ENCODE data around the gene CRYBG2. TPM values are rescaled to one million over a fixed set of nuclear protein-coding genes. Genes with fewer than 3 reads are reported as not detected.

The CRYBG2 gene
- total RNA-seq, 6 experiments from 2014 or later, result not detected

- no peak for DNase-seq
- no peak for TF ChIP-seq CTCF (IDR thresholded peaks at IDR 0.05)
- H3K27me3 Mint-ChIP-seq (ENCODE audit: insufficient read depth), result peaks cover 9% of the 10 kb centered on the region
- H3K36me3 Mint-ChIP-seq (ENCODE audit: low read depth), result no peaks in the 10 kb centered on the region
- no peak overlapping the region for H3K27ac Mint-ChIP-seq
- no peaks in the 10 kb centered on the region for H3K9me3 Mint-ChIP-seq
- no peak overlapping the region for H3K4me3 Mint-ChIP-seq
- H3K4me1 Mint-ChIP-seq (ENCODE audit: low read depth), result peaks cover 17% of the 10 kb centered on the region
Measured at GRCh38 chr1:26345718-26346117, 8.2 kb downstream of the CRYBG2 start.

- H3K36me3 Mint-ChIP-seq (ENCODE audit: low read depth), result no peaks in the 10 kb centered on the region
- peaks cover 10% of the 10 kb centered on the region for H3K27me3 Mint-ChIP-seq (ENCODE audit: insufficient read depth)
- H3K4me1 Mint-ChIP-seq (ENCODE audit: low read depth), result peaks cover 10% of the 10 kb centered on the region
- H3K9me3 Mint-ChIP-seq, result no peaks in the 10 kb centered on the region
- TF ChIP-seq CTCF (IDR thresholded peaks at IDR 0.05), result no peak; the same call in 1 of the 2 replicates
- DNase-seq, result no peak
- no peak overlapping the region for H3K4me3 Mint-ChIP-seq
- H3K27ac Mint-ChIP-seq, result no peak overlapping the region
Measured at GRCh38 chr1:26344147-26344920, 9.6 kb downstream of the CRYBG2 start.

- Mint-ChIP-seq H3K27me3 (ENCODE audit: insufficient read depth) (peaks cover 6% of the 10 kb centered on the region), H3K27ac (no peak overlapping the region), H3K4me3 (no peak overlapping the region), H3K36me3 (ENCODE audit: low read depth) (no peaks in the 10 kb centered on the region), H3K4me1 (ENCODE audit: low read depth) (peaks cover 13% of the 10 kb centered on the region), H3K9me3 (no peaks in the 10 kb centered on the region)
- no peak for DNase-seq
- no peak for TF ChIP-seq CTCF (IDR thresholded peaks at IDR 0.05)
Measured at GRCh38 chr1:26340047-26340481, 13.9 kb downstream of the CRYBG2 start.

DNA sequence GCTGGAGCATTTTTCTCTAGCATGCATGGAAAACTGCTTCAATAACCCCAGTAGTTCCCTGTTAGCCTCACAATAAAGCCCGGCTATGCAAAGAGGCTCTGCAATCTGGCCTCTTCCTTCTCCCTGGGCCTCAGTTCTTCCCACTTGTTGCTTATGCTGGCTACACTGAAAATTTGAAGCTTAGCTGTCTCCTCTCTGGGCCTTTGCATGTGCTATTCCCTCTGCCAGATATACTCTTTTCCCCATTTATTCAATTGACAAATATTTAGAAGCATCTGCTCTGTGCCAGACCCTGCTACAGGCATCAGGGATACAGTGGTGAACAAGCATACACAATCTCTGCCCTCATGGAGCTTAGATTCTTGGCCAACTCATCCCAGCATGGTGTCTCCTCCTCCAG lies 15.3 kb downstream of the CRYBG2 start:
- Mint-ChIP-seq H3K4me3 (no peak overlapping the region), H3K27ac (no peak overlapping the region), H3K4me1 (ENCODE audit: low read depth) (peaks cover 13% of the 10 kb centered on the region), H3K9me3 (no peaks in the 10 kb centered on the region), H3K36me3 (ENCODE audit: low read depth) (no peaks in the 10 kb centered on the region), H3K27me3 (ENCODE audit: insufficient read depth) (peaks cover 5% of the 10 kb centered on the region)
- DNase-seq, result no peak
- no peak for TF ChIP-seq CTCF (IDR thresholded peaks at IDR 0.05)

- H3K27ac Mint-ChIP-seq, result no peak overlapping the region
- no peak for TF ChIP-seq CTCF (IDR thresholded peaks at IDR 0.05)
- H3K36me3 Mint-ChIP-seq (ENCODE audit: low read depth), result no peaks in the 10 kb centered on the region
- H3K4me3 Mint-ChIP-seq, result no peak overlapping the region
- no peaks in the 10 kb centered on the region for H3K9me3 Mint-ChIP-seq
- DNase-seq, result no peak
- peaks cover 2% of the 10 kb centered on the region for H3K27me3 Mint-ChIP-seq (ENCODE audit: insufficient read depth)
- peaks cover 13% of the 10 kb centered on the region for H3K4me1 Mint-ChIP-seq (ENCODE audit: low read depth)
Measured at GRCh38 chr1:26337625-26338024, 16.3 kb downstream of the CRYBG2 start.

All from HFFc6 (cell line).